HG02973 (cell line): ENCODE measurements around the gene DYNLT1.
"Not testable (repeated sequence)": the region's sequence is repeated elsewhere in the genome, so short reads cannot be mapped to it uniquely, and the experiment has no call there.

Source experiments
- ATAC-seq: cut with Tn5 transposase; IDR thresholded peaks from one replicate; pipeline ENCODE4 v1.9.1; 2021; ENCODE audit warnings: moderate library complexity; ENCODE audit not compliant: unreplicated experiment

Gene DYNLT1

GRCh38 chr6:158644231-158645063 lies at the start of gene DYNLT1:
DYNLT1 (minus strand) TSS chr6:158644743; CDS start chr6:158644708, 35 bp downstream.
- ATAC-seq, result peak; percentile 51

- ATAC-seq, result no peak
Measured at GRCh38 chr6:158688860-158689259, 44.3 kb upstream of the DYNLT1 start.

GRCh38 chr6:158687506-158687905 lies 43.0 kb upstream of the DYNLT1 start:
- ATAC-seq, result no peak

- ATAC-seq, result peak; percentile 91
Measured at GRCh38 chr6:158686791-158687381, 42.3 kb upstream of the DYNLT1 start.

GRCh38 chr6:158686311-158686710 lies 41.8 kb upstream of the DYNLT1 start:
- ATAC-seq, result no peak

- no peak for ATAC-seq
Measured at GRCh38 chr6:158684745-158685324, 40.3 kb upstream of the DYNLT1 start.

GRCh38 chr6:158684311-158684710 lies 39.8 kb upstream of the DYNLT1 start:
- no peak for ATAC-seq

- ATAC-seq, result no peak
Measured at GRCh38 chr6:158680481-158680880, 35.9 kb upstream of the DYNLT1 start.

- no peak for ATAC-seq
Measured at GRCh38 chr6:158680015-158680414, 35.5 kb upstream of the DYNLT1 start.

- no peak for ATAC-seq
Measured at GRCh38 chr6:158677906-158678578, 33.5 kb upstream of the DYNLT1 start.

- ATAC-seq, result not testable (repeated sequence)
Measured at GRCh38 chr6:158677094-158677493, 32.6 kb upstream of the DYNLT1 start.

GRCh38 chr6:158674342-158675131 lies 30.0 kb upstream of the DYNLT1 start:
- no peak for ATAC-seq

GRCh38 chr6:158672726-158673125 lies 28.2 kb upstream of the DYNLT1 start:
- ATAC-seq, result no peak

GRCh38 chr6:158672119-158672518 lies 27.6 kb upstream of the DYNLT1 start:
- ATAC-seq, result not testable (repeated sequence)

GRCh38 chr6:158669145-158670035 lies 24.8 kb upstream of the DYNLT1 start:
- ATAC-seq, result no peak

GRCh38 chr6:158668707-158669103 lies 24.2 kb upstream of the DYNLT1 start:
- ATAC-seq, result no peak

GRCh38 chr6:158667360-158667981 lies 22.9 kb upstream of the DYNLT1 start:
- ATAC-seq, result no peak

GRCh38 chr6:158666628-158667359 lies 22.3 kb upstream of the DYNLT1 start:
- ATAC-seq, result no peak

GRCh38 chr6:158665332-158665731 lies 20.8 kb upstream of the DYNLT1 start:
- no peak for ATAC-seq
